GM21381 (cell line): ENCODE data around the gene CRYAB.

Source experiments
- ATAC-seq: cut with Tn5 transposase; IDR thresholded peaks from one replicate; pipeline ENCODE4 v1.9.1; 2021; ENCODE audit warnings: mild to moderate bottlenecking, moderate library complexity; ENCODE audit not compliant: unreplicated experiment

CRYAB gene, protein sequence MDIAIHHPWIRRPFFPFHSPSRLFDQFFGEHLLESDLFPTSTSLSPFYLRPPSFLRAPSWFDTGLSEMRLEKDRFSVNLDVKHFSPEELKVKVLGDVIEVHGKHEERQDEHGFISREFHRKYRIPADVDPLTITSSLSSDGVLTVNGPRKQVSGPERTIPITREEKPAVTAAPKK

GRCh38 chr11:111911563-111912401 lies at the start of gene CRYAB:
Gene CRYAB (minus strand): TSS chr11:111911770. CDS start chr11:111911724, 46 bp downstream.
- no peak for ATAC-seq

DNA sequence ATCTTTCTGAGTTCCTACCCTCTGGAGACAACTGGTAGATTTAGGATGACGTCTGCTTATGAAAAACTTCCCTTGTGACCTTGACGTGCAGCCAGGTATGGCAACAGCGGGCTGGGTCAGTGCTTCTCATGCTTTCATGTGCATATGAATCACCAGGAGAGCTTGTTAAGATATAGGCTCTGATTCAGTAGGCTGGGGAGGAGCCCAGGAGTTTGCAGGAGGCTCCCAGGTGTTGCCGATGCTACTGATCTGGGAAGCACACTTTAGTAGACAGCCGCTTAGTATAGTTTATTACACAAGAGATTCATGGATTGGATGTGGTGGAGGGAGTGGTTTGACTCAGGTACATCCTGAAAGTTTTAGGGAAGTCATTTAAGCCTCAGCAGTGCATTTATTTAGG lies 49.3 kb upstream of the CRYAB start:
- no peak for ATAC-seq

DNA sequence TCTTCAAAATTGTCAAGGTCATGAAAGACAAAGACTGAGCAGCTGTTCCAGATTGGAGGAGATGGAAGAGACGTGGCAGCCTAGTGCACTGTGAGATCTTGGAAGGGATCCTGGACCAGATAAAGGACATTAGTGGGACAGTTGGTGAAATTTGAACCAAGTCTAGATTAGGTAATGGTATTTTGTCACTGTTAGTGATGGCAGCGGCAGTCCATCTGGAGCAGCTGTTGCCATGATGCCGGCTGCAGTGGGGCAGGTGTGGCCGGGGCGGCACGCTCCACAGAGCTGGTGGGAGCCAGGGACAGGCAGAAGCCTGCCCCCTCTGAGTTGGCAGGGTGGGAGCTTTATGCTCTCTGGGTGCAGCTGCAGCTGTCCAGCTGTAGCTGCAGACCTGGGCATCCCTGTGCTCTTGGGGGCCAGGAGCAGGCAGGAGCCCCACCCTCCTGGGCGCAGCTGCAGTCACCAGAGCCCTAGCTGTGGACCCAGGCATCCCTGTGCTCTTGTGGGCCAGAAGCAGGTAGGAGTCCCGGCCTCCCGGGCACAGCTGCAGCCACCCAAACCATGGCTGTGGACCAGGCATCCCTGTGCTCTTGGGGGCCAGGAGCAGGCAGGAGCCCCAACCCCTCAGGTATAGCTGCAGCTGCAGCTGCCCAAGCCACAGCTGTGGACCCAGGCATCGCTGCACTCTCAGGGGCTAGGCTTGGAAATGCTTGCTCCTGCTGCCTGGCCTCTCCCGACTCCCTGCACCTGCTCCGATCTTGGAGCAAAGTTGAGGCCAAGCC lies 46.3 kb upstream of the CRYAB start:
- ATAC-seq: no peak

DNA sequence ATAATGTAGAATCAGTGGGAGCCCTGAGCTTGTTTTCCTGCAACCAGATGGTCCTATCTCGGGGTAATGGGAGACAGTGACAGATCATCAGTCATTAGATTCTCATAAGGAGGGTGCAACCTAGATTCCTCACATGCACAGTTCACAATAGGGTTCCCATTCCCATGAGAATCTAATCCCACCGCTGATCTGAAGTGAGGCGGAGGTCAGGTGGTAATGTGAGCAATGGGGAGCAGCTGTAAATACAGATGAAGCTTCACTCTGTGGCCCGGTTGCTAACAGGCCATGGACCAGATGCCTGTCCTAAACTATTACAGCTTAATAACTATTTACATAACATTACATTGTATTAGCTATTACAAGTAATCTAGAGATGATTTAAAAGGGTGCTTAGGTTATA lies 42.6 kb upstream of the CRYAB start:
- no peak for ATAC-seq

DNA sequence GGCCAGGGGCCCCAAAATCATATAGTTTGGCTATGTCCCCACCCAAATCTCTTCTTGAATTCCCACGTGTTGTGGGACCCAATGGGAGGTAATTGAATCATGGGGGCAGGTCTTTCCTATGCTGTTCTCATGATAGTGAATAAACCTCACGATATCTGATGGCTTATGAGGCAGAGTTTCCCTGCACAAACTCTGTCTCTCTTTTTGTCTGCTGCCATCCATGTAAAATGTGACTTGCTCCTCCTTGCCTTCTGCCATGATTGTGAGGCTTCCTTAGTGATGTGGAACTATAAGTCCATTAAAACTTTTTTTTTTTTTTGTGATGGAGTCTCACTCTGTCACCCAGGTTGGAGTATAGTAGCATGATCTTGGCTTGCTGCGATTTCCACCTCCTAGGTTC lies 40.0 kb upstream of the CRYAB start:
- ATAC-seq: no peak

DNA sequence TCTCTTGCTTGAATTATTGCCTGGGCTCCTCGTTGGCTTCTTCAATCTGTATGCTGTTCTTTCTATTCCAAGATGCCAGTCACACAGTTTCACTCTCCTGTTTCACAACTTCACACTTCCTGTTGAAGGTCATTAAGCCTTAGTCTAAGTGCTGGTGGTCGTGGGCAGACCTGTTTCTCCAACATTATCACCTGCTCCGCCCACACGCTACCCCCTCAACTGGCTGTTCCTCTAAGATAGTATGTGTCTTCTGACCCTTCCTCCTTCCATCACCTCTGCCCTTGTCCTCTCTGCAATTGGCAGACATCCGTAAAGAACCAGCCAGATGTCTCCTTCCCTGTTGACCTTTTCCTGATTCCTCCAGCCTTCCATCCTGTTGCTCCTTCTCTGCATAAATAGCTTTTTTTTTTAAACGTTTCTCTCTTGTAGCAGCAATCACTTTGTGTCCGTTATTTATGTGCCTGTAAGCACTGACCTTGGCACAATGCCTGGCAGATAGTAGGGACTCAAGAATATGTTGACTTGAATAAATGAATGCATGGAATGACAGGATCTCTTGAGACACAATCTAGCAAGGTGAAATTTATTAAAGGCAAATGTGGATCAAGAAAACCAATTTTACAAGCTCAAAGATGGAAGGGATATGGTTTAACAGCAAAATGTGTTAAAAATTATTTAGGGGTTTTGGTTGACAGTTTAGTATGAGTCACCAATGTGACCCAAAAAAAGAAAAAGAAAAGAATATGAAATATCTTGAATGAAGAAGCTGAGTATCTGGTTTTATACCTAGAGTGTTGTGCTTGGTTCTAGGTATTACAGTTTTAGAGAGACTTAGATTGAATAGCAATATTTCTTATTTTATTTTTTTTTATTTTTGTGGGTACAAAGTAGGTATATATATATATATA lies 38.2 kb upstream of the CRYAB start:
- no peak for ATAC-seq

DNA sequence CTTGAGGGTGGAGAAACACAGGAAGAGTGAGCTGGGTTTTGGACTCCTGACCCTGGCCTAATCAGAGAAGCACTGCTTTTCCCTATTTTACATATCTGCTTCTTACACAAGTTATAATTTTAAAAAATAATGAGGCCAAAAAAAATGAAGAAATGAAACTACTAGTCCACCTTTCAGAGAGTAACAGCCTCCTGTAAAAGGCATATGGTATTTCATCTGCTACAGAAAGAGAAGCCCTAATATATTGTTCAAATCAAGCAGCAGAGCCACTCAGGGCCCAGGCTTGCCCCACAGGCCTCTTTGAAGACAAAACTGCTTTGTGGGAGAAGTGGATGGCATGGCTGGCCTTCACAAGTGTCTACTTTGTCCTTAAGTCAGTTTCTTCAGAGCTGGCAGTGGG lies 35.6 kb upstream of the CRYAB start:
- ATAC-seq: no peak

GRCh38 chr11:111946499-111946898 lies 34.9 kb upstream of the CRYAB start:
- no peak for ATAC-seq

DNA sequence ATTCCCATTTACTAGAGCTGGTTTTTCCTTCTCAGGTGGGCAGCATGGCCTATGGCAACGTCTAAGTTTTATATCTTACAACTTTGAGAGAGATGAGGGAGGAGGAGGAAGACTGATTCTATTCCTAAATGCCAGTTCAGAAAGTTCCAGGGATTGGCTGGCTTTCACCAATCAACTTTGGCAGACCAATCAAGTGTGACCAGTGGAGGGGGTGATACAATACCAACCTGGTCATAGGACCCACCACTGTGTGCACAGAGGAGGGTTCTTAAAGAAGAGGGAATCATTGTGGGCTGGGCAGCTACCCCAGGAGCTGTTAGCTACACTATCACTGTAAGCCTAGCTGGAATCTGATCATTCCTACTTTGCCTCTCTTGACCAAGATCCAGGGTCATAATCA lies 33.6 kb upstream of the CRYAB start:
- ATAC-seq: no peak

- no peak for ATAC-seq
These were observed 33.1 kb upstream of the CRYAB start for GRCh38 chr11:111944651-111945051.

GRCh38 chr11:111944139-111944538 lies 32.6 kb upstream of the CRYAB start:
- no peak for ATAC-seq

- ATAC-seq: no peak
These were observed 31.3 kb upstream of the CRYAB start for GRCh38 chr11:111942829-111943228.

GRCh38 chr11:111941963-111942362 lies 30.4 kb upstream of the CRYAB start:
- no peak for ATAC-seq

DNA sequence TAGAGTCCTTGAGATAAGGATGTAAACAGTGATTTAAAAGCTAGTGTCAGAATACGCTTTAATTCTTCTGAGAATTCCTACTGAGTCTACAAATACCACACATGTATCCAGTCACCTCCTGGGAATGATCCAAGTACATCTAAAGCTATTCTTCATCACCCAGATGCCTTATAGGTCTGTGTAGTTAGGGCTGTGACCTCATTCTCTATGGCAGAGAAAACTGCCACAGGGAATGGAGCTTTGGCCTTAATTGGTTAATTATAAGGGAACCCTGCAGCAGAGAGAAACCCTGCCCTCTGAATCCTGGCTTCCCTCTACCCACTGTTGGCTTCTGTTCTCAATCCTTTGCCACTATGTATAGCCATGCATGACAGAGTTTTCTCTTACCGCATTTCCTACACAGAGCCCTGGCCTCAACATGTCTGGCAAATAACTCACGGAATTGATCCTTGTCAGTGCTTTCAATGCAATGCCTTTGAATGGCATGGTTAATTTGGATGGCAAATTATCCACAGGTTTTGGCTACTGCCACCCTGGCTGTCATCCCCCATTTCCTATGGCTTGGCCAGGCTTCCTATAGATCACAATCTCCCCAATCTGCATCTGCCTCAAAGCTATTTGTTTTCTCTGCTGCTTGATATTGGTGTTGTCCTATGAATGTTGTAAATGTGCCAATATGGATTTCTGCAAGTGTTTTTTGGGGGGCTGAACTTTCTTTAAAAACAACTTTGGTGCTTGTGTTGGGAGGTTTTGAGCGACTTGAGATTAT lies 28.4 kb upstream of the CRYAB start:
- no peak for ATAC-seq

DNA sequence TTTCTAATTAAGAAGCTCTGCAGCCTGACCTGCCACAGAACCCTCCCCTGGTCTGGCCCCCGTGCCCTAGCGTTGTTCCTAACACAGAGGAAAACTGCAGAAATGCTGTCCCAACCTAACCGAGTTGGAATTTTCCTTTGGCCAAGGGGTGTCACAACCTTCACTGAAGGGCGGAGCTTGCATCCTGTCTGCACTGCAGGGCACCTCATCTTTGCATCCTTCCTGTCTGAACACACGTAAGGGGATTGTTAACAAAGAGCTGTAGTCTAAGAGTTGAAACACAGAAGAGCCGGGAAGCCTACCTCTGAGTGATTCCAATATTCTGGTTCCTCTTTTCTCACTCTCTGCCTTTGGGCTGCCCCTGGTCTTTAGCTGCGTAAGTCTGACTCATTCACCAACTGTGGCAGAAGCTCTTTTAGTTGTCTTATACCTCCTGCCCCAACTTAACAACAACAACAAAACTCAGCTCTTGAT lies 27.2 kb upstream of the CRYAB start:
- peak; percentile 77 for ATAC-seq

- no peak for ATAC-seq
These were observed 26.3 kb upstream of the CRYAB start for GRCh38 chr11:111937844-111938243.

DNA sequence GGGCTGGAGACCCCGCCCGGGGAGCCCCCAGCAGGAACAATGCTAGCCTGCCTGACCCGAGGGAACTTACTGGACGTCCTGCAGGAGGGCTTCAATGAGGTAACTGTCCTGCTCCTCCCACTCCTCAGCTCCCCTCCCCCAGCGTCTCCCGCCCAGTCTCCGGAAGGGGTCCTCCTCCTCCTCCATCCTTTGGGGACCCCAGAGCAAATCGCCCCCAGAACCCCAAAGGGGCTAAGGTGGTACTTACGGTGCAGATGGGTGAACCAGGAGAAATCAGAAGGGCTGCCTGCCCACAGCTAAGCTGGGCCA lies 25.8 kb upstream of the CRYAB start:
- ATAC-seq: no peak

GRCh38 chr11:111936040-111936540 lies 24.5 kb upstream of the CRYAB start:
- no peak for ATAC-seq

GRCh38 chr11:111935317-111936039 lies 23.9 kb upstream of the CRYAB start:
- ATAC-seq: no peak
